ENCODE results near the gene C9orf85. TPM values are rescaled to one million over a fixed set of nuclear protein-coding genes. Genes with fewer than 3 reads are reported as not detected.

Gene C9orf85
- total and polyA plus RNA-seq, 2 donors (not counting 3 experiments of a cell fraction or from before 2014, with no cell fraction given): 8.3 to 11.3 TPM

DNA sequence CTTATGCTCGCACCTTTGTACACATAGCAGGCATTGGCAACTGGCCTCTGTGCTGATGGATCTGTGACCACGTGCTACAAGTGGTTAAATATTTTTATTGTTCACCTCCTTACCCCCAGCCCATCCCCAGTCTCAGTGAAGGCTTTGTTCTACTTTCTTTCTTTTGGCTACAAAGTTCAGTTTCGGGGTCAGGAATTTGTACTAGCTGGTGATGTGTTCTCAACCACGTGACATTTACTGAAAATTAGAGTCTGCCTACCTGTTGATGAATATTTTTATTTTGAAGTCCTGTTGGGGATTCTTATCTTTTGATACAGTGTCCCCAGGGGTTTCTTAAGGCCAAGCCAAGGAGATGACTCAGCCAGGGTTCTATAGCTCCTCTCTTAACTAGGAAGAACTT lies 101.2 kb downstream of the C9orf85 start:
- H3K27ac ChIP-seq (ENCODE audit: insufficient read depth, low read depth, low read length): no peak overlapping the region
- dilution Hi-C loops (cut with MboI; ENCODE audit: extremely low pct_ligation_motif_present, low sequenced_read_pairs) (no loop called here), intact Hi-C loops (cut with micrococcal nuclease) (loop anchor here (10.0 kb wide), 1 partner anchor 58 kb away; no protein-coding TSS in a partner anchor)
- TF ChIP-seq JUN (IDR thresholded peaks at IDR 0.05; ENCODE audit: borderline replicate concordance, insufficient read depth, insufficient read length, low read depth) (no peak), FOS (IDR thresholded peaks at IDR 0.05; ENCODE audit: borderline replicate concordance, insufficient read depth, low read length) (no peak), EZH2 (IDR thresholded peaks at IDR 0.05; ENCODE audit: borderline replicate concordance, low read depth, low read length, severe bottlenecking) (no peak), MYC (IDR thresholded peaks at IDR 0.05; ENCODE audit: low read depth, low read length) (no peak), GATA2 (IDR thresholded peaks at IDR 0.05; ENCODE audit: insufficient read depth, insufficient read length, low read depth, low read length) (no peak), POLR2AphosphoS5 (IDR thresholded peaks at IDR 0.05; ENCODE audit: insufficient read depth, low read depth, low read length) (no peak)
- TF ChIP-seq, protein P1, sequence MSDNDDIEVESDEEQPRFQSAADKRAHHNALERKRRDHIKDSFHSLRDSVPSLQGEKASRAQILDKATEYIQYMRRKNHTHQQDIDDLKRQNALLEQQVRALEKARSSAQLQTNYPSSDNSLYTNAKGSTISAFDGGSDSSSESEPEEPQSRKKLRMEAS (IDR thresholded peaks at IDR 0.05; ENCODE audit: insufficient read depth, insufficient read length): no peak
- TF ChIP-seq, protein P2, sequence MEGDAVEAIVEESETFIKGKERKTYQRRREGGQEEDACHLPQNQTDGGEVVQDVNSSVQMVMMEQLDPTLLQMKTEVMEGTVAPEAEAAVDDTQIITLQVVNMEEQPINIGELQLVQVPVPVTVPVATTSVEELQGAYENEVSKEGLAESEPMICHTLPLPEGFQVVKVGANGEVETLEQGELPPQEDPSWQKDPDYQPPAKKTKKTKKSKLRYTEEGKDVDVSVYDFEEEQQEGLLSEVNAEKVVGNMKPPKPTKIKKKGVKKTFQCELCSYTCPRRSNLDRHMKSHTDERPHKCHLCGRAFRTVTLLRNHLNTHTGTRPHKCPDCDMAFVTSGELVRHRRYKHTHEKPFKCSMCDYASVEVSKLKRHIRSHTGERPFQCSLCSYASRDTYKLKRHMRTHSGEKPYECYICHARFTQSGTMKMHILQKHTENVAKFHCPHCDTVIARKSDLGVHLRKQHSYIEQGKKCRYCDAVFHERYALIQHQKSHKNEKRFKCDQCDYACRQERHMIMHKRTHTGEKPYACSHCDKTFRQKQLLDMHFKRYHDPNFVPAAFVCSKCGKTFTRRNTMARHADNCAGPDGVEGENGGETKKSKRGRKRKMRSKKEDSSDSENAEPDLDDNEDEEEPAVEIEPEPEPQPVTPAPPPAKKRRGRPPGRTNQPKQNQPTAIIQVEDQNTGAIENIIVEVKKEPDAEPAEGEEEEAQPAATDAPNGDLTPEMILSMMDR (IDR thresholded peaks at IDR 0.05; ENCODE audit: extremely low read depth in 1 of 2, insufficient read depth in 1 of 2, low read depth in 1 of 2, low read length in 2 of 2): no peak
- H3K27me3 ChIP-seq (ENCODE audit: control insufficient read depth in 2 of 2, insufficient read depth in 2 of 2, low read length in 2 of 2): no peaks in the 10 kb centered on the region
- H3K9ac ChIP-seq (replicated peaks; ENCODE audit: extremely low read depth, insufficient read depth, low read length): no peak overlapping the region
- H2AFZ ChIP-seq (ENCODE audit: low read depth, low read length): no peak overlapping the region
- CTCF ChIA-PET: interaction anchor here (0.7 kb wide), 1 partner anchor 12 kb away, joined by 3 read pairs; no protein-coding TSS in a partner anchor
- no peaks in the 10 kb centered on the region for H3K9me1 ChIP-seq (replicated peaks; ENCODE audit: control insufficient read depth, extremely low read depth, insufficient read depth, low read length)
- BruUV-seq (replicated peaks): no TSS peak
- no peaks in the 10 kb centered on the region for H3K4me1 ChIP-seq (ENCODE audit: control insufficient read depth, extremely low read depth, insufficient read depth, low read length)
- FAIRE-seq (no peak), DNase-seq (ENCODE audit: low read depth, low spot score) (no peak)
- no peak overlapping the region for H3K4me2 ChIP-seq (ENCODE audit: insufficient read depth, low read length)
- H3K9me3 ChIP-seq (replicated peaks; ENCODE audit: control insufficient read depth, insufficient read depth, low read length): no peaks in the 10 kb centered on the region
- H4K20me1 ChIP-seq (replicated peaks; ENCODE audit: control insufficient read depth, extremely low read depth, insufficient read depth, low read length): no peaks in the 10 kb centered on the region
- no peaks in the 10 kb centered on the region for H3K36me3 ChIP-seq (ENCODE audit: control insufficient read depth in 2 of 2, extremely low read depth in 1 of 2, insufficient read depth in 2 of 2, low read length in 2 of 2)
- H3K4me3 ChIP-seq (replicated peaks in 1 of 3; ENCODE audit: insufficient read depth in 1 of 3, low read depth in 1 of 3, low read length in 3 of 3): no peak overlapping the region
- POLR2A ChIA-PET: no interaction called here
- no peaks in the 10 kb centered on the region for H3K79me2 ChIP-seq (ENCODE audit: control insufficient read depth, insufficient read depth, low read length)
